ENCODE results near the gene USP21. TPM values are rescaled to one million over a fixed set of nuclear protein-coding genes. Genes with fewer than 3 reads are reported as not detected.
A peak's percentile ranks its signal among the peaks of the same experiment; 100 is the strongest.

Gene USP21
- polyA plus RNA-seq, 1 donor (not counting 4 experiments of a cell fraction or from before 2014, with no cell fraction given) = 9.5 TPM

DNA sequence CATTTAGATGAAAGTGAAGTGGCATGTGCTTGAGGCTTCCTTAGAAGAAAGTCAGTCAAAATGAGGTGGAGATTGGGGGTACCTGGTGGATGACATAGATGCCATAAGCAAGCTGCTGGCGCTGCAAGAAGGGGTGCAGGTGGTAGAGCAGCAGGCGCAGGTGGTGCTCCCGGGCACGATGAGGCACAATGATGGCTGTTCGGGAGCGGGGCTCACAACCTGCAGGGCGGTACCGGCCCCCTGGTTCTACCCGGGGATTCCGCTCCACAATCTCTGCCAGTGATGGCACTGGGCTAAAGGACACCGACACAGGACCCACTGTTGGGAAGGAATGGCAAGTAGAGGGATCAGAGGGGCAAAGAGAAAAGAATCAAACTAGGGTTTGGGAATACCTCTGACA is 15.6 kb downstream of the USP21 start:
- H3K9ac ChIP-seq (ENCODE audit: control insufficient read depth, extremely low read depth, insufficient read depth, low read length) = no peak overlapping the region
- H3K4me3 ChIP-seq (ENCODE audit: control insufficient read depth in 2 of 3, extremely low read depth in 1 of 3, insufficient read depth in 2 of 3, low read depth in 1 of 3, low read length in 3 of 3) = no peak overlapping the region
- H3K36me3 ChIP-seq (ENCODE audit: control insufficient read depth in 2 of 2, extremely low read depth in 1 of 2, insufficient read depth in 2 of 2, low read length in 2 of 2) = peaks cover 19 to 35% of the 10 kb centered on the region in 2 experiments
- DNase-seq (ENCODE audit: low read depth, low spot score) = no peak
- TF ChIP-seq EZH2 (IDR thresholded peaks at IDR 0.05; ENCODE audit: low read length) (no peak), CTCF (optimal IDR thresholded peaks at IDR 0.05 in 1 of 3, IDR thresholded peaks at IDR 0.05 in 1 of 3, conservative IDR thresholded peaks at IDR 0.05 in 1 of 3; ENCODE audit: extremely low read depth in 1 of 3, insufficient read depth in 2 of 3, low read length in 3 of 3) (no peak)
- peaks cover 16% of the 10 kb centered on the region for H3K79me2 ChIP-seq (ENCODE audit: control insufficient read depth, insufficient read depth, low read length)
- no peaks in the 10 kb centered on the region for H4K20me1 ChIP-seq (ENCODE audit: control insufficient read depth, extremely low read depth, insufficient read depth, low read length)
- H3K27ac ChIP-seq (ENCODE audit: control insufficient read depth, insufficient read depth, low read length) = no peak overlapping the region
- FAIRE-seq = no peak
- H3K9me1 ChIP-seq (ENCODE audit: control insufficient read depth, extremely low read depth, insufficient read depth, low read length) = no peaks in the 10 kb centered on the region
- H2AFZ ChIP-seq (ENCODE audit: control insufficient read depth, low read length) = no peak overlapping the region
- dilution Hi-C loops (cut with MboI; ENCODE audit: extremely low pct_ligation_motif_present, low sequenced_read_pairs) = no loop called here
- H3K27me3 ChIP-seq (ENCODE audit: control insufficient read depth, extremely low read depth, insufficient read depth, low read length) = no peaks in the 10 kb centered on the region
- H3K4me1 ChIP-seq (ENCODE audit: control insufficient read depth, extremely low read depth, insufficient read depth, low read length) = peaks cover 13% of the 10 kb centered on the region
- H3K4me2 ChIP-seq (ENCODE audit: control insufficient read depth, extremely low read depth, insufficient read depth, low read depth, low read length) = no peak overlapping the region
- no peaks in the 10 kb centered on the region for H3K9me3 ChIP-seq (ENCODE audit: control insufficient read depth, low read depth, low read length)

DNA sequence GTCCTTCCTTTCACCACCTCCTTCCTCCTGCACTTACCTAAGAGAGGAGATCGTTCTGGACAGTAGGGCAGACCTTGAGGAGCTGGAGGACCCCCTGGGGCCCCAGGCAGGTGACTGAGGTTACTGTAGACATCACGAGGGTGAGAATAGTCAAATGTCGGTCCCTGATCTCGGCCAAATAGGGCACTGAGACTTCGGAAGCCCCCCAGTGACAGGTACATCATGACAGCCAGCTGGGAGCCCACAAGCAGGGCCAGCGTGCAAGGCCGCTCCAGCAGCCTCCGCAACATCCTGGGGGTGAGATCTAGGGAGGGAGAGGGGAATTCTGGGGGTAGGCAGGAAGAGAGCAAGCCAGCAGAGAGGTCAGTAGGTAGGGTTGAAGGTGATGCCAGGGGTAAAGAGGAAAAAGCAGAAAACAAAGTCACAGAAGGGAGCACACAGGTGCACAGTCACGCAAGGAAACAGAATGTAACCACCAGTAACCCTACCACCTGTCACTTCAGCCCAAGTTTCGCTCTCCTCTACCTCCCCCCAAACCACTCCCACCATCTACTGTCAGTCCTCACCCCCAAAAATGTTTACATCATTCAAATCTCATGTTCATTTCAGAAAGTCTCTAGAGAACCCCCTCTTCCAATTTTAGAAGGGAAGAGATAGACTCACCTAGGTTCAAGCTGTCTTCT is 16.6 kb downstream of the USP21 start:
- peak overlapping the region; percentile 92 for H3K27ac ChIP-seq (ENCODE audit: control insufficient read depth, insufficient read depth, low read length)
- peaks cover 13% of the 10 kb centered on the region for H3K4me1 ChIP-seq (ENCODE audit: control insufficient read depth, extremely low read depth, insufficient read depth, low read length)
- peaks cover 18 to 29% of the 10 kb centered on the region in 2 experiments for H3K36me3 ChIP-seq (ENCODE audit: control insufficient read depth in 2 of 2, extremely low read depth in 1 of 2, insufficient read depth in 2 of 2, low read length in 2 of 2)
- H3K9me1 ChIP-seq (ENCODE audit: control insufficient read depth, extremely low read depth, insufficient read depth, low read length) = no peaks in the 10 kb centered on the region
- H2AFZ ChIP-seq (ENCODE audit: control insufficient read depth, low read length) = no peak overlapping the region
- TF ChIP-seq EZH2 (IDR thresholded peaks at IDR 0.05; ENCODE audit: low read length) (no peak), CTCF (optimal IDR thresholded peaks at IDR 0.05 in 1 of 3, IDR thresholded peaks at IDR 0.05 in 1 of 3, conservative IDR thresholded peaks at IDR 0.05 in 1 of 3; ENCODE audit: extremely low read depth in 1 of 3, insufficient read depth in 2 of 3, low read length in 3 of 3) (no peak)
- H3K9ac ChIP-seq (ENCODE audit: control insufficient read depth, extremely low read depth, insufficient read depth, low read length) = peak overlapping the region; percentile 95
- H3K4me3 ChIP-seq (ENCODE audit: control insufficient read depth in 2 of 3, extremely low read depth in 1 of 3, insufficient read depth in 2 of 3, low read depth in 1 of 3, low read length in 3 of 3) = peak overlapping the region; percentile 87 to 93 (median 93)
- peak overlapping the region; percentile 99 for H3K4me2 ChIP-seq (ENCODE audit: control insufficient read depth, extremely low read depth, insufficient read depth, low read depth, low read length)
- no peaks in the 10 kb centered on the region for H3K27me3 ChIP-seq (ENCODE audit: control insufficient read depth, extremely low read depth, insufficient read depth, low read length)
- H4K20me1 ChIP-seq (ENCODE audit: control insufficient read depth, extremely low read depth, insufficient read depth, low read length) = no peaks in the 10 kb centered on the region
- dilution Hi-C loops (cut with MboI; ENCODE audit: extremely low pct_ligation_motif_present, low sequenced_read_pairs) = no loop called here
- H3K79me2 ChIP-seq (ENCODE audit: control insufficient read depth, insufficient read depth, low read length) = peaks cover 16% of the 10 kb centered on the region
- H3K9me3 ChIP-seq (ENCODE audit: control insufficient read depth, low read depth, low read length) = no peaks in the 10 kb centered on the region
- no peak for DNase-seq (ENCODE audit: low read depth, low spot score)
- FAIRE-seq = no peak
